ENCODE results near the gene SNTA1.
"Not testable (repeated sequence)": the region's sequence is repeated elsewhere in the genome, so short reads cannot be mapped to it uniquely, and the experiment has no call there.

SNTA1 gene

DNA sequence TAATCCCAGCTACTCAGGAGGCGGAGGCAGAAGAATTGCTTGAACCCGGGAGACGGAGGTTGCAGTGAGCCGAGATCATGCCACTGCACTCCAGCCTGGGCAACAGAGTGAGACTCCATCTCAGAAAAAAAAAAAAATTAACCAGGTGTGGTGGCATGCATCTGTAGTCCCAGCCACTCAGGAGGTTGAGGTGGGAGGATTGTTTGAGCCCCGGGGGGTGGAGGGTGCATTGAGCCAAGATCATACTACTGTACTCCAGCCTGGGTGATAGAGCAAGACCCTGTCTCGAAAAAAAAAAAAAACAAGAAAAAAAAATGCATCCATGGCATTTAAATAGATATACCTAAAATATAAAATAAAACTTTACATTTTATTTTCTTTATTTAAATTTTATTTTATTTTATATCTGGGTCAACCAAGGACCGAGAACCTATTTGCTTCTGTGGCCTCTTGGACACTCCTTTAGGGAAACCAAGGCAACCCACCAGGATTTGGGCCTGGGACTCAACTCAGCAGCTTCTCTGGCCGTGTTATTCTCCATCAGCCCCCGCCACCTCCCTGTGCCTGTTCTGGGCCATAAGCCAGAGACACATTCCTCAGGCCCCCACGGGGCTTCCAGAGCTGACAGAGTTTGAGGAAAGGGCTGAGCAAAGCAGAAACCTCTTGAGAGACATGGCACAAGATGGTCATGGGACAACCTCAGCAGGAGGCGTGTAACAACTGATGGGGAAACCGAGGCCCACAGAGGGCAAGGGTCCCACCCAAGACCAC is 6.2 kb downstream of the SNTA1 start:
- no peak overlapping the region for H3K4me3 ChIP-seq (ENCODE audit: low read depth, low read length)
- TF ChIP-seq, protein P1, sequence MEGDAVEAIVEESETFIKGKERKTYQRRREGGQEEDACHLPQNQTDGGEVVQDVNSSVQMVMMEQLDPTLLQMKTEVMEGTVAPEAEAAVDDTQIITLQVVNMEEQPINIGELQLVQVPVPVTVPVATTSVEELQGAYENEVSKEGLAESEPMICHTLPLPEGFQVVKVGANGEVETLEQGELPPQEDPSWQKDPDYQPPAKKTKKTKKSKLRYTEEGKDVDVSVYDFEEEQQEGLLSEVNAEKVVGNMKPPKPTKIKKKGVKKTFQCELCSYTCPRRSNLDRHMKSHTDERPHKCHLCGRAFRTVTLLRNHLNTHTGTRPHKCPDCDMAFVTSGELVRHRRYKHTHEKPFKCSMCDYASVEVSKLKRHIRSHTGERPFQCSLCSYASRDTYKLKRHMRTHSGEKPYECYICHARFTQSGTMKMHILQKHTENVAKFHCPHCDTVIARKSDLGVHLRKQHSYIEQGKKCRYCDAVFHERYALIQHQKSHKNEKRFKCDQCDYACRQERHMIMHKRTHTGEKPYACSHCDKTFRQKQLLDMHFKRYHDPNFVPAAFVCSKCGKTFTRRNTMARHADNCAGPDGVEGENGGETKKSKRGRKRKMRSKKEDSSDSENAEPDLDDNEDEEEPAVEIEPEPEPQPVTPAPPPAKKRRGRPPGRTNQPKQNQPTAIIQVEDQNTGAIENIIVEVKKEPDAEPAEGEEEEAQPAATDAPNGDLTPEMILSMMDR (IDR thresholded peaks at IDR 0.05; ENCODE audit: borderline replicate concordance, insufficient read depth, low read depth, low read length), result no peak

DNA sequence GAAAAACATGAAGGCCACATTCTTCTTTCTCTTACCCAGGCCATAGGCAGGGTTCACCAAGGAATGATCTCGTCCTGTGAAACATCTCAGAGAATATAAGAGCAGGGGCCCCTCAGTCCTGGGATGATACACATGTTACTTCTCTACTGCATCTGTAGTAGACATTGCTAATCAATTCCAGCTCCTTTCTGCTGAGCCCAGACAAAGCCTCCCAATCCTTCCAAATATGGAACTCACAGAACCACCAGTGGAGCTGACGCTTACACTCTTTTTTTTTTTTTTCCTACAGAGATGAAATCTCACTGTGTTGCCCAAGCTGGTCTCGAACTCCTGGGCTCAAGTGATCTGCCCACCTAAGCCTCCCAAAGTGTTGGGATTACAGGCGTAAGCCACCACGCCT is 9.1 kb downstream of the SNTA1 start:
- TF ChIP-seq, protein P1 (IDR thresholded peaks at IDR 0.05; ENCODE audit: borderline replicate concordance, insufficient read depth, low read depth, low read length), result no peak
- no peak overlapping the region for H3K4me3 ChIP-seq (ENCODE audit: low read depth, low read length)

DNA sequence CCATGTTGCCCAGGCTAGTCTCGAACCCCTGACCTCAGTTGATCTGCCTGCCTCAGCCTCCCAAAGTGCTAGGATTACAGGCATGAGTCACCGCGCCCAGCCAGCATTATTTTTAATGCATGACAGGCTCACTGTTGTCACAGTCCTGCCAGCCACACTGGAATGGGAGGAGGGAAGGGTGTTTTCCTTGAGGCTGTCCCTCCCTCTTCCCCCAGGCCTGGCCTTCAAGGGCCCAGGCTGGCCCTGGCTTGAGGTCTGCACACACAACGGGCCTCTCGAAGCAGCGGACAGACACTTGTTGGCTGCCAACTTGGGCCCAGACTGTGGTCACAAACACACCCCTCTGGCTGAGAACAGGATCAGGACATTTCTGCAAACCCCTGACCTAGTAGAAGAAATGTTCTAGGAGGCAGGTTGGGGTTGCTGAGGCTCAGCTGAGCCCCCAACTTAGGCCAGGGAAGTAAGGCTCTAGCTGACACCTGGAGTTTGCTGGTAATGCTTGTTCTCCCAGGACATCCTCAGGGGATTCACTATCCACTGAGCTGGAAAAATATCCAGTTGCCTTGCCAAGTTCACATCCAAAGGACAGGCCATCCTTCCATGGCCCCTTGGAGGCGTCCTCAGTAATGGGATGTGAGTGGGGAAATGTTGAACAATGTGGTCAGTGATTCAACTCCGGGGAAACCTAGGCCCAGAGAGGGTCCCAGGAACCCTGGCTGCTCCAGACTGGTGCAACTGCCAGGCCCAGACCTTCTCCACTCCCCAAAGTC is 9.9 kb downstream of the SNTA1 start:
- TF ChIP-seq, protein P1 (IDR thresholded peaks at IDR 0.05; ENCODE audit: borderline replicate concordance, insufficient read depth, low read depth, low read length), result no peak
- H3K4me3 ChIP-seq (ENCODE audit: low read depth, low read length), result no peak overlapping the region

DNA sequence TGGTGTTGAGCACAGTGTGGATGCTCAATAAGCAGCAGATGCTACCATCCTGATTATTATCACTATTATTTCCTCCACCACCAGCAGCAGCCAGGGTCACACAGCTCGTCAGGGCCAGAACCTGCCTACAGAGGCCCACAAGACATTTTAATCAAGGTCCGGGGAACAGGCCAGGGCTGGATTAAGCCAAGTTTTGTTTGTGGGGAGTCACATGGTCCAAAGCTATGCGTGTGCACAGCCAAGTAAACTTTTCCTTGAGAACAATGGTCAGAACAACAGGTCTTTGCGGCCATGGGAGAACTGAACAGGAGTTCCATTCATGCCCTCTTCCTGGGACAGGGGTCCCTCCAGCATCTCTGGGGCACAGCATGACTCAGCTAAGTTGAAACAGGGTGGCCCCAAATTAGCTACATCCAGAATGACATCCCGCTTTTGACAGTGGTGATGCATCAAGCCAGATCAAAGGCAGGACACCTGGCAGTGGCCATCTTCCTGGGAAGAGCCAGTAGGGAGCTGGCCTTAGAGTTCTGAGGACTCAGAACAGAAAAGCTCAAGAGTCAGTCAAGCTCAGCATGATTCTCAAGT is 11.7 kb downstream of the SNTA1 start:
- TF ChIP-seq, protein P1 (IDR thresholded peaks at IDR 0.05; ENCODE audit: borderline replicate concordance, insufficient read depth, low read depth, low read length), result no peak
- H3K4me3 ChIP-seq (ENCODE audit: low read depth, low read length), result no peak overlapping the region

DNA sequence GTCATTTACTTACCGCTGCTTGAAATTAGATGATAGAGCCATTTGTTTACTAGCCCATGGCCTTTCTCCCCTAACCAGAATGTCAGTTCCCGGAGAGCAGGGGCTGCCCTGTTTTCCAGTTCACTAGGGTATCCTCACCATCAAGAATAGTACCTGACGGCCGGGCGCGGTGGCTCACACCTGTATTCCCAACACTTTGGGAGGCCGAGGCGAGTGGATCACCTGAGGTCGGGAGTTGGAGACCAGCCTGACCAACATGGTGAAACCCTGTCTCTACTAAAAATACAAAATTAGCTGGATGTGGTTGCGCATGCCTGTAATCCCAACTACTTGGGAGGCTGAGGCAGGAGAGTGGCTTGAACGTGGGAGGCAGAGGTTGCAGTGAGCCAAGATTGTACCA is 19.7 kb downstream of the SNTA1 start:
- H3K4me3 ChIP-seq (ENCODE audit: low read depth, low read length), result not testable (repeated sequence)

DNA sequence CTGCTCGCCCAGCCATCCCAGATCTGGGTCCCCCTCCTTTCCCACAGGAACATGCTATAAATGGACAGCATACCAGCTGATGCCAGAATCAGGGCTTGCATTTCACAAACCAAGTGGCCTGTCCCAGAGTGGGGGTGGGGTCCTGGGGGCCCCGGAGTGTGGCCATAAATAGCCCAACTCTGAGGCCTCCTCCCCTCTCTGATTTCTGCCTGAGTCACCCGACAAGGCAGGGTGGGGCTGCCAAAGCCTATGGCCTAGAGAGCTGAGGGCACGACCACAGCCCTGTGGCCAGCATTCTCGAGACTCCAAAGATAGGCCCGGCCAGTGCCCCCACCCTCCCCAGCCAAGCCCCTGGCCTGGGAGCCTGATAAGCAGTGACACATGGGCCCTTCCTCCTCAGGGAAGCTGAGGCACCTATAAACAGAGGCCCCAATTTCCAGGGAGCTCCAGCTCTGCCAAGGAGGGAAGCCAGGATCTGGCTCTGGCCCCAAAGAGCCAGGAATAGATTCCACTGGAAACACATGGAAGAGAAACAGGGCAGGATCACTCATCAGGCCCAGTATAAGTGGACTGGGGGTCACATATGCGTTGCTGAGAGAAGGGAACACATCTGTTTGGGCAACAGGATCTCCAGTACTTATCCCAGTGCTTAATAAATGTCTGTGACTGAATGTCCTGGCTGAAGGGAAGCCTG is 20.3 kb downstream of the SNTA1 start:
- H3K4me3 ChIP-seq (ENCODE audit: low read depth, low read length), result no peak overlapping the region
- TF ChIP-seq, protein P1 (IDR thresholded peaks at IDR 0.05; ENCODE audit: borderline replicate concordance, insufficient read depth, low read depth, low read length), result no peak
